ENCODE data around the gene RXFP4. TPM values are rescaled to one million over a fixed set of nuclear protein-coding genes. Genes with fewer than 3 reads are reported as not detected.

RXFP4 gene
- total and polyA plus RNA-seq, 5 donors from 2014 or later: 0.32 to 1.4 TPM; not detected in 3

GRCh38 chr1:155940482-155940992 is 901 bp upstream of the RXFP4 start:
- no peaks in the 10 kb centered on the region for H3K9me3 Mint-ChIP-seq

GRCh38 chr1:155941845-155942531 is 550 bp downstream of the RXFP4 start:
- Histone ChIP-seq H3K4me3 (ENCODE audit: low read depth, low read length) (no peak overlapping the region), H3K36me3 (ENCODE audit: control insufficient read depth, insufficient read depth, low read length) (peaks cover 4% of the 10 kb centered on the region), H3K27me3 (ENCODE audit: control insufficient read depth, insufficient read depth, low read length) (no peaks in the 10 kb centered on the region), H3K27ac (ENCODE audit: insufficient read depth, low read length, poor library complexity, severe bottlenecking) (no peak overlapping the region), H3K4me1 (ENCODE audit: control insufficient read depth, insufficient read depth, low read length, poor library complexity, severe bottlenecking) (peaks cover 46% of the 10 kb centered on the region), H3K9me3 (ENCODE audit: control insufficient read depth in 2 of 2, low read length in 2 of 2) (no peaks in the 10 kb centered on the region)
- Mint-ChIP-seq H3K27ac (peak overlapping the region in 2 of 3 donors; percentile 20 to 32), H3K36me3 (peaks cover 9% of the 10 kb centered on the region), H3K27me3 (no peaks in the 10 kb centered on the region), H3K4me1 (peaks cover 20 to 68% (median 47%) of the 10 kb centered on the region in 4 donors), H3K9me3 (no peaks in the 10 kb centered on the region), H3K4me3 (peak overlapping the region in 1 of 4 donors; percentile 46)
- ATAC-seq (ENCODE audit: low read depth in 2 of 2) (no peak), DNase-seq (no peak)

More at GRCh38 chr1:155940482-155940992, 901 bp upstream of the RXFP4 start:
- no peak for DNase-seq
- Mint-ChIP-seq H3K4me3 (peak overlapping the region in 3 of 4 donors; percentile 38 to 48 (median 46)), H3K36me3 (peaks cover 3% of the 10 kb centered on the region), H3K27ac (peak overlapping the region; percentile 72 to 90 (median 86)), H3K27me3 (no peaks in the 10 kb centered on the region), H3K4me1 (peaks cover 12 to 53% (median 36%) of the 10 kb centered on the region in 4 donors)
- H3K27me3 ChIP-seq (ENCODE audit: control insufficient read depth, insufficient read depth, low read length): no peaks in the 10 kb centered on the region
- H3K4me3 ChIP-seq (ENCODE audit: low read depth, low read length): no peak overlapping the region
- H3K27ac ChIP-seq (ENCODE audit: insufficient read depth, low read length, poor library complexity, severe bottlenecking): peak overlapping the region; percentile 36
- peaks cover 31% of the 10 kb centered on the region for H3K4me1 ChIP-seq (ENCODE audit: control insufficient read depth, insufficient read depth, low read length, poor library complexity, severe bottlenecking)
- H3K9me3 ChIP-seq (ENCODE audit: control insufficient read depth in 2 of 2, low read length in 2 of 2): no peaks in the 10 kb centered on the region
- no peaks in the 10 kb centered on the region for H3K36me3 ChIP-seq (ENCODE audit: control insufficient read depth, insufficient read depth, low read length)
- ATAC-seq (ENCODE audit: low read depth in 2 of 2): peak in 1 of 2 donors; percentile 28

- Histone ChIP-seq H3K36me3 (ENCODE audit: control insufficient read depth, insufficient read depth, low read length) (peaks cover 10% of the 10 kb centered on the region), H3K4me3 (ENCODE audit: low read depth, low read length) (no peak overlapping the region), H3K27ac (ENCODE audit: insufficient read depth, low read length, poor library complexity, severe bottlenecking) (no peak overlapping the region), H3K27me3 (ENCODE audit: control insufficient read depth, insufficient read depth, low read length) (no peaks in the 10 kb centered on the region), H3K4me1 (ENCODE audit: control insufficient read depth, insufficient read depth, low read length, poor library complexity, severe bottlenecking) (peaks cover 52% of the 10 kb centered on the region), H3K9me3 (ENCODE audit: control insufficient read depth in 2 of 2, low read length in 2 of 2) (no peaks in the 10 kb centered on the region)
- H3K4me3 Mint-ChIP-seq: peak overlapping the region in 1 of 4 donors; percentile 44
- no peaks in the 10 kb centered on the region for H3K27me3 Mint-ChIP-seq
- no peak for ATAC-seq (ENCODE audit: low read depth in 2 of 2)
- H3K4me1 Mint-ChIP-seq: peaks cover 23 to 73% (median 50%) of the 10 kb centered on the region in 4 donors
- peaks cover 9% of the 10 kb centered on the region for H3K36me3 Mint-ChIP-seq
- no peak for DNase-seq
- H3K9me3 Mint-ChIP-seq: no peaks in the 10 kb centered on the region
- H3K27ac Mint-ChIP-seq: no peak overlapping the region
Observed at GRCh38 chr1:155942578-155943141, 1.2 kb downstream of the RXFP4 start.

GRCh38 chr1:155944444-155944799 is 3.0 kb downstream of the RXFP4 start:
- H3K4me1 Mint-ChIP-seq: peaks cover 17 to 68% (median 43%) of the 10 kb centered on the region in 4 donors

GRCh38 chr1:155946633-155947219 is 5.3 kb downstream of the RXFP4 start:
- peak overlapping the region; percentile 61 for H3K4me3 ChIP-seq (ENCODE audit: low read depth, low read length)
- peak overlapping the region in 3 of 4 donors; percentile 63 to 83 (median 69) for H3K4me3 Mint-ChIP-seq
- peak overlapping the region; percentile 87 for H3K27ac ChIP-seq (ENCODE audit: insufficient read depth, low read length, poor library complexity, severe bottlenecking)
- H3K9me3 Mint-ChIP-seq: no peaks in the 10 kb centered on the region
- no peaks in the 10 kb centered on the region for H3K27me3 Mint-ChIP-seq
- H3K4me1 Mint-ChIP-seq: peaks cover 11 to 51% (median 28%) of the 10 kb centered on the region in 4 donors
- no peaks in the 10 kb centered on the region for H3K9me3 ChIP-seq (ENCODE audit: control insufficient read depth in 2 of 2, low read length in 2 of 2)
- H3K4me1 ChIP-seq (ENCODE audit: control insufficient read depth, insufficient read depth, low read length, poor library complexity, severe bottlenecking): peaks cover 33% of the 10 kb centered on the region
- H3K27me3 ChIP-seq (ENCODE audit: control insufficient read depth, insufficient read depth, low read length): no peaks in the 10 kb centered on the region
- peaks cover 42% of the 10 kb centered on the region for H3K36me3 ChIP-seq (ENCODE audit: control insufficient read depth, insufficient read depth, low read length)
- H3K27ac Mint-ChIP-seq: peak overlapping the region; percentile 93 to 97 (median 94)
- H3K36me3 Mint-ChIP-seq: peaks cover 14% of the 10 kb centered on the region
- ATAC-seq (ENCODE audit: low read depth in 2 of 2) (no peak), DNase-seq (no peak)

More at GRCh38 chr1:155944444-155944799, 3.0 kb downstream of the RXFP4 start:
- no peak for ATAC-seq (ENCODE audit: low read depth in 2 of 2)
- peaks cover 9% of the 10 kb centered on the region for H3K36me3 Mint-ChIP-seq
- peaks cover 21% of the 10 kb centered on the region for H3K36me3 ChIP-seq (ENCODE audit: control insufficient read depth, insufficient read depth, low read length)
- H3K27ac Mint-ChIP-seq: peak overlapping the region; percentile 84 to 93 (median 93)
- H3K9me3 ChIP-seq (ENCODE audit: control insufficient read depth in 2 of 2, low read length in 2 of 2): no peaks in the 10 kb centered on the region
- H3K4me1 ChIP-seq (ENCODE audit: control insufficient read depth, insufficient read depth, low read length, poor library complexity, severe bottlenecking): peaks cover 53% of the 10 kb centered on the region
- no peak overlapping the region for H3K4me3 ChIP-seq (ENCODE audit: low read depth, low read length)
- no peaks in the 10 kb centered on the region for H3K9me3 Mint-ChIP-seq
- H3K27me3 ChIP-seq (ENCODE audit: control insufficient read depth, insufficient read depth, low read length): no peaks in the 10 kb centered on the region
- peak overlapping the region; percentile 87 for H3K27ac ChIP-seq (ENCODE audit: insufficient read depth, low read length, poor library complexity, severe bottlenecking)
- H3K27me3 Mint-ChIP-seq: no peaks in the 10 kb centered on the region
- no peak for DNase-seq
- peak overlapping the region in 1 of 4 donors; percentile 60 for H3K4me3 Mint-ChIP-seq

GRCh38 chr1:155947292-155947691 is 5.9 kb downstream of the RXFP4 start:
- peak overlapping the region in 2 of 4 donors; percentile 69 to 83 for H3K4me3 Mint-ChIP-seq

GRCh38 chr1:155947741-155948140 is 6.3 kb downstream of the RXFP4 start:
- H3K36me3 ChIP-seq (ENCODE audit: control insufficient read depth, insufficient read depth, low read length): peaks cover 52% of the 10 kb centered on the region
- H3K4me3 ChIP-seq (ENCODE audit: low read depth, low read length): no peak overlapping the region
- peak overlapping the region; percentile 48 to 93 (median 59) for H3K27ac Mint-ChIP-seq
- H3K9me3 ChIP-seq (ENCODE audit: control insufficient read depth in 2 of 2, low read length in 2 of 2): no peaks in the 10 kb centered on the region
- no peak overlapping the region for H3K4me3 Mint-ChIP-seq
- DNase-seq (no peak), ATAC-seq (ENCODE audit: low read depth in 2 of 2) (no peak)
- H3K36me3 Mint-ChIP-seq: peaks cover 17% of the 10 kb centered on the region
- no peaks in the 10 kb centered on the region for H3K27me3 ChIP-seq (ENCODE audit: control insufficient read depth, insufficient read depth, low read length)
- H3K9me3 Mint-ChIP-seq: no peaks in the 10 kb centered on the region
- no peaks in the 10 kb centered on the region for H3K27me3 Mint-ChIP-seq
- peaks cover 33% of the 10 kb centered on the region for H3K4me1 ChIP-seq (ENCODE audit: control insufficient read depth, insufficient read depth, low read length, poor library complexity, severe bottlenecking)
- H3K4me1 Mint-ChIP-seq: peaks cover 11 to 47% (median 27%) of the 10 kb centered on the region in 4 donors
- no peak overlapping the region for H3K27ac ChIP-seq (ENCODE audit: insufficient read depth, low read length, poor library complexity, severe bottlenecking)

More at GRCh38 chr1:155947292-155947691, 5.9 kb downstream of the RXFP4 start:
- H3K27me3 ChIP-seq (ENCODE audit: control insufficient read depth, insufficient read depth, low read length): no peaks in the 10 kb centered on the region
- peaks cover 47% of the 10 kb centered on the region for H3K36me3 ChIP-seq (ENCODE audit: control insufficient read depth, insufficient read depth, low read length)
- H3K9me3 Mint-ChIP-seq: no peaks in the 10 kb centered on the region
- DNase-seq (no peak), ATAC-seq (ENCODE audit: low read depth in 2 of 2) (no peak)
- H3K4me1 ChIP-seq (ENCODE audit: control insufficient read depth, insufficient read depth, low read length, poor library complexity, severe bottlenecking): peaks cover 33% of the 10 kb centered on the region
- no peaks in the 10 kb centered on the region for H3K27me3 Mint-ChIP-seq
- H3K27ac Mint-ChIP-seq: peak overlapping the region; percentile 93 to 97 (median 94)
- no peak overlapping the region for H3K4me3 ChIP-seq (ENCODE audit: low read depth, low read length)
- peaks cover 11 to 50% (median 27%) of the 10 kb centered on the region in 4 donors for H3K4me1 Mint-ChIP-seq
- peaks cover 14% of the 10 kb centered on the region for H3K36me3 Mint-ChIP-seq
- no peaks in the 10 kb centered on the region for H3K9me3 ChIP-seq (ENCODE audit: control insufficient read depth in 2 of 2, low read length in 2 of 2)
- H3K27ac ChIP-seq (ENCODE audit: insufficient read depth, low read length, poor library complexity, severe bottlenecking): peak overlapping the region; percentile 87

All from CD4-positive, CD25-positive, alpha-beta regulatory T cell (primary cell).